ENCODE measurements around the gene TMEM19. TPM values are rescaled to one million over a fixed set of nuclear protein-coding genes. Genes with fewer than 3 reads are reported as not detected.
A peak's percentile ranks its signal among the peaks of the same experiment; 100 is the strongest.

Gene TMEM19
- total and polyA plus RNA-seq, 8 donors = 23.5 to 35.0 (median 29.7) TPM

- intact Hi-C loops (cut with DNase I) = no loop called here
- no peaks in the 10 kb centered on the region for H3K36me3 ChIP-seq
- H3K9me3 ChIP-seq = peaks cover 0 to 16% of the 10 kb centered on the region in 2 donors
- no peak for TF ChIP-seq CTCF (IDR thresholded peaks at IDR 0.05)
- H3K4me3 ChIP-seq = no peak overlapping the region
- no peak overlapping the region for H3K27ac ChIP-seq
- ATAC-seq = no peak
- H3K4me1 ChIP-seq = no peaks in the 10 kb centered on the region
- DNase-seq = no peak
- H3K27me3 ChIP-seq = no peaks in the 10 kb centered on the region
These were observed 22.8 kb downstream of the TMEM19 start for GRCh38 chr12:71708658-71709057.

GRCh38 chr12:71710276-71711125 is 24.6 kb downstream of the TMEM19 start:
- Histone ChIP-seq H3K36me3 (no peaks in the 10 kb centered on the region), H3K4me3 (no peak overlapping the region), H3K27ac (no peak overlapping the region), H3K4me1 (no peaks in the 10 kb centered on the region), H3K9me3 (peaks cover 0 to 26% of the 10 kb centered on the region in 2 donors), H3K27me3 (no peaks in the 10 kb centered on the region)
- ATAC-seq = peak; percentile 87
- DNase-seq = no peak
- intact Hi-C loops (cut with DNase I) = no loop called here
- no peak for TF ChIP-seq CTCF (IDR thresholded peaks at IDR 0.05)

- ATAC-seq (no peak), DNase-seq (no peak)
- no peaks in the 10 kb centered on the region for H3K27me3 ChIP-seq
- H3K27ac ChIP-seq = no peak overlapping the region
- TF ChIP-seq CTCF (IDR thresholded peaks at IDR 0.05) = no peak
- H3K4me1 ChIP-seq = no peaks in the 10 kb centered on the region
- H3K36me3 ChIP-seq = no peaks in the 10 kb centered on the region
- intact Hi-C loops (cut with DNase I) = no loop called here
- peaks cover 0 to 10% of the 10 kb centered on the region in 2 donors for H3K9me3 ChIP-seq
- H3K4me3 ChIP-seq = no peak overlapping the region
These were observed 32.7 kb downstream of the TMEM19 start for GRCh38 chr12:71718611-71719010.

- Histone ChIP-seq H3K9me3 (peaks cover 0 to under 1% of the 10 kb centered on the region in 2 donors), H3K4me1 (no peaks in the 10 kb centered on the region)
These were observed 33.9 kb downstream of the TMEM19 start for GRCh38 chr12:71719647-71720370.

More at GRCh38 chr12:71719647-71720370, 33.9 kb downstream of the TMEM19 start:
- Histone ChIP-seq H3K4me3 (no peak overlapping the region), H3K27ac (no peak overlapping the region), H3K27me3 (no peaks in the 10 kb centered on the region), H3K36me3 (no peaks in the 10 kb centered on the region)
- no peak for TF ChIP-seq CTCF (IDR thresholded peaks at IDR 0.05)
- DNase-seq (no peak), ATAC-seq (peak; percentile 73)
- intact Hi-C loops (cut with DNase I) = no loop called here
